CD4-positive, alpha-beta T cell treated with Interleukin-6 for 4 hours (primary cell): ENCODE results near the gene RAI14.

ENCODE experiments used
- DNase-seq: peaks from one replicate; pipeline ENCODE4 v3.0.0-alpha.2; 2020; ENCODE audit warnings: mixed read lengths

The RAI14 gene

DNA sequence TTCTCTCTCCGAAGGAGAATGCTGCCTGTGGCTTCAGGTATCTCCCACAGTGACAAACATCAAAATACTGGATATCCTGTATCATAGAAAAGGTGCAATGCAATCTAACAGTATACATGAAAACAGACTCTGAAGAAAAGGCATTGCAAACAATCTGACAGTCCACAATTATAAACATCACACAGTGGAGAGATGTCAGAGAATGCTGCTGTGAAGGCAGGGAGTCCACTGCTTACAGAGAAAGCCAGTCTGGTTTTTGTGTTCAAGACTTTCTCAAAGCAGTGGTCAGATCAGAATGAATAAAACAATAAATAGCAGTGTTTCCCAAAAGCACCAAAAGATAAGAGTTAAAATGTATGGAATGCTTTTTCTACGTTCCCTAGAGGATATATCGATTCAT lies 211.5 kb downstream of the RAI14 start:
- no peak for DNase-seq

DNA sequence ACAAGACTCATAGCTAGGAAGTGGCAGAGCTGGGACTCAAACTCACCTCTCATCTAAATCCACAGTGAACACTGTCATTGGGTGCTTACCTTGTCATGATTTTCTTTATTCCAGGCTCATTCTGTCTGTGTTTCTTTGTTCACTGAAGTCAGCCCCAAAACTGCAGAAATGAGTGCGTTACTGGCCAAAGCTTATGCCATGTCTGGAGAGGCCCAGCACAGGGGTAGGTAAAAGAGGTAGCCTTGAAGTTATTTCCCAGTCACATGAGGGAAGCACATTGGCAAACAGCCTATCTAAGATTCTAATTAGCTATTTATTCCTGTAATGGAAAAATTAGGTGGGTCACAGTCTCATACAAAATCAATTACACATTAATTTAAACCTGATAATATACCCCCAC lies 212.7 kb downstream of the RAI14 start:
- no peak for DNase-seq

DNA sequence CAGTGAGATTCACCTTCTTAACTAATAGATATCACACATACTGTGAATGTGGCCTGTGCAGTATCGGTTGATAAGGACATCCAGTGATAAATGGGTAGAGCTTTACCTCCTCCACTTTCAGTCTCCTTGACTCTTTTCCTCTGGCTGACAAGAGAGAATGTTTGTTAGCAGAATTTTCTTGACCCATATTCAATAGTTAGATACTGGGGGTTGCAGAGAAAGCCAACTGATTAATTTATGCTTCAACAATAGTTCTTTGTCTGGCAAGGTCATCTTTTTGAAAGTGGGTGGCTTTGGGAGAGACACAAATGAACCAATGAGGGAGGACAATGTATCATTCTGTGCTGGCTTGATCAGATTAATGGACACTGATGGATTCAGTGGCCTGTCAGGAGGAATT lies 213.1 kb downstream of the RAI14 start:
- DNase-seq = no peak

DNA sequence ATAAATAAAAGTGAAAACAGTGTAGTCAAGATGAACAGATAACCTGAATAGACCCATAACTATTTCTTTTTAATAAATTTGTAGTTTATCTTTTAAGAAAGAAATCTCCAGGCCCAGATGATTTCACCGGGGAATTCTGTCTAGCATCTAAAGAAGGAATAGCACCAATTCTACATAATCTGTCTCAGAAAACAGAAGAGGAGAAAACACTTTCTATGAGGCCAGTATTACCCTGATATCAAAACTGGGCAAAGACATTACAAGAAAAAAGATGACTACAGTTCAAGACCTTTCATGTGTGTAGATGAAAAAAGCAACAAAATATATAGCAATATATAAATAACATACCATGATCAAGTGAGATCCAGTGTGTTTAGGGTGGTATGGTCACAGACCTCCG lies 214.3 kb downstream of the RAI14 start:
- no peak for DNase-seq

DNA sequence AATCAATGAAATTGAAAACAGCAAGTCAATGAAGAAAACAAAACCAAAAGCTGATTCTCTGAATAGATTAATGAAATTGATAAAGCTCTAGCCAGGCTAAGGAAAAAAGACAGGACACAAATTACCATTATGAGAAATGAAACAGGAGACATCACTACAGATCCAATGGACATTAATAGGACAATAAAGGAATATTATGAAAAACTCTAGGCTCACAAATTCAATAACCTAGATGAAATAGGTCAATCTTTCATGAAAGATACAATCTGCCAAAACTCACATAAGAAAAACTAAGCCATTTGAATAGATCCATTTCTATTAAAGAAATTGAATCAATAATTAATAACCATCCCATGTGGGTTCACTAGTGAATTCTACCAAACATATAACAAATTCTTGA lies 220.1 kb downstream of the RAI14 start:
- no peak for DNase-seq

DNA sequence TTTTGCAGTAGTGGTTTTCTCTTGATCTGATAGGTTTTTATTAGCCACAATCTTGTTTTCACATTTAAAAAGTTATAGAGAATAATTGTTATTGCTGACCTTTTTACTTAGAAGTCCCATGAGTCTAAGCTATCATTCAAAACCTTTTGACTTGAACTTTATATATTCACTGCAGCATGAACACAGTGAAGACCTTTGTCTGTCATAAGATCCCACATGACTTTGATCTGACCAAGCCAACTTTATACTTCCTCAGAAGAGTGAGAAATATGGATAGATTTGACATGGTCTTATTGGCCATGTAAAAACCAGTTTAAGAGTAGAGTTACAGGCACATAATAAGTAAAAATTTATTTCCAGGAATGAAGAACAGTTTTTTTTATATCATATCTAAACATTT lies 225.1 kb downstream of the RAI14 start:
- no peak for DNase-seq
